Activated B cell treated with CpG ODN at 0.5 μM for 24 hours (primary cell): ENCODE results near the gene RCAN2. TPM values are rescaled to one million over a fixed set of nuclear protein-coding genes. Genes with fewer than 3 reads are reported as not detected.

Experiments
- ATAC-seq: fragments of 200-7000 bp; cut with Tn5 transposase; one replicate; pipeline ENCODE4 v1.10.0; 2021; ENCODE audit warnings: low read depth, mild to moderate bottlenecking, moderate library complexity
- CTCF ChIA-PET: fragments of 350-600 bp; sonication (Branson Sonifier 250); formaldehyde crosslinking; loops from one replicate; lab custom pipeline; 2021; ENCODE audit warnings: antibody characterized with exemption; lab: Charles Lee
- POLR2A ChIA-PET: fragments of 350-600 bp; sonication (Branson Sonifier 250); formaldehyde crosslinking; loops from one replicate; lab custom pipeline; 2021; ENCODE audit warnings: antibody characterized with exemption; lab: Charles Lee
- DNase-seq: peaks from one replicate; pipeline ENCODE4 v3.0.0; 2022
- H3K27ac Mint-ChIP-seq: one replicate; pipeline ENCODE4 v1.8.0; 2020; ENCODE audit warnings: mixed read lengths
- H3K27me3 Mint-ChIP-seq: one replicate; pipeline ENCODE4 v1.8.0; 2021; ENCODE audit warnings: mixed read lengths
- H3K36me3 Mint-ChIP-seq: one replicate; pipeline ENCODE4 v1.8.0; 2021; ENCODE audit warnings: low read depth, mixed read lengths
- H3K4me1 Mint-ChIP-seq: one replicate; pipeline ENCODE4 v1.8.0; 2021; ENCODE audit warnings: mixed read lengths
- H3K4me3 Mint-ChIP-seq: one replicate; pipeline ENCODE4 v1.8.0; 2020; ENCODE audit warnings: mild to moderate bottlenecking, mixed read lengths
- H3K9me3 Mint-ChIP-seq: one replicate; pipeline ENCODE4 v1.8.0; 2020; ENCODE audit warnings: mixed read lengths
- CTCF ChIP-seq: fragments of 200-600 bp; IDR thresholded peaks from one replicate; pipeline ENCODE4 v1.8.0; 2022; ENCODE audit warnings: antibody characterized with exemption, mild to moderate bottlenecking
- intact Hi-C: fragments of 100-400 bp; cut with micrococcal nuclease; formaldehyde crosslinking; loops from one replicate; pipeline ENCODE4 v1.15.1; 2024
- total RNA-seq: library from RNA; stranded (reverse); gene quantifications from 2 replicates; pipeline ENCODE4 v1.2.3, GENCODE V29; 2022

The RCAN2 gene
- total RNA-seq, 1 donor from 2014 or later = not detected

- H3K27ac Mint-ChIP-seq = no peak overlapping the region
- ChIA-PET CTCF (no interaction called here), POLR2A (no interaction called here)
- no peak overlapping the region for H3K4me3 Mint-ChIP-seq
- H3K4me1 Mint-ChIP-seq = no peaks in the 10 kb centered on the region
- no peaks in the 10 kb centered on the region for H3K36me3 Mint-ChIP-seq
- H3K9me3 Mint-ChIP-seq = no peaks in the 10 kb centered on the region
- no peak for TF ChIP-seq CTCF
- DNase-seq (no peak), ATAC-seq (no peak)
- intact Hi-C loops = no loop called here
- H3K27me3 Mint-ChIP-seq = peaks cover 4% of the 10 kb centered on the region
Measured at GRCh38 chr6:46267515-46267914, 223.7 kb downstream of the RCAN2 start.

- CTCF ChIA-PET = no interaction called here
- peaks cover 9% of the 10 kb centered on the region for H3K27me3 Mint-ChIP-seq
- no peak for ATAC-seq
- TF ChIP-seq CTCF = no peak
- no peaks in the 10 kb centered on the region for H3K4me1 Mint-ChIP-seq
- intact Hi-C loops = no loop called here
- H3K27ac Mint-ChIP-seq = no peak overlapping the region
- DNase-seq = no peak
- no peaks in the 10 kb centered on the region for H3K36me3 Mint-ChIP-seq
- POLR2A ChIA-PET = no interaction called here
- no peaks in the 10 kb centered on the region for H3K9me3 Mint-ChIP-seq
- H3K4me3 Mint-ChIP-seq = no peak overlapping the region
Measured at GRCh38 chr6:46265373-46265772, 225.9 kb downstream of the RCAN2 start.

GRCh38 chr6:46263707-46264086 lies 227.6 kb downstream of the RCAN2 start:
- ChIA-PET CTCF (no interaction called here), POLR2A (interaction anchor here (0.7 kb wide), 1 partner anchor 623 kb away, joined by 3 read pairs; no protein-coding TSS in a partner anchor)
- intact Hi-C loops = no loop called here
- no peak overlapping the region for H3K27ac Mint-ChIP-seq
- H3K27me3 Mint-ChIP-seq = peaks cover 9% of the 10 kb centered on the region
- no peaks in the 10 kb centered on the region for H3K36me3 Mint-ChIP-seq
- DNase-seq = no peak
- no peaks in the 10 kb centered on the region for H3K4me1 Mint-ChIP-seq
- no peak for ATAC-seq
- no peak for TF ChIP-seq CTCF
- H3K9me3 Mint-ChIP-seq = no peaks in the 10 kb centered on the region
- H3K4me3 Mint-ChIP-seq = no peak overlapping the region

GRCh38 chr6:46262928-46263706 lies 228.1 kb downstream of the RCAN2 start:
- Mint-ChIP-seq H3K27ac (no peak overlapping the region), H3K36me3 (no peaks in the 10 kb centered on the region), H3K4me1 (no peaks in the 10 kb centered on the region), H3K4me3 (no peak overlapping the region), H3K27me3 (peaks cover 9% of the 10 kb centered on the region), H3K9me3 (no peaks in the 10 kb centered on the region)
- TF ChIP-seq CTCF = no peak
- CTCF ChIA-PET = no interaction called here
- POLR2A ChIA-PET = no interaction called here
- no peak for ATAC-seq
- DNase-seq = no peak
- intact Hi-C loops = no loop called here

- Mint-ChIP-seq H3K36me3 (no peaks in the 10 kb centered on the region), H3K27me3 (peaks cover 5% of the 10 kb centered on the region), H3K27ac (no peak overlapping the region), H3K4me1 (no peaks in the 10 kb centered on the region), H3K4me3 (no peak overlapping the region), H3K9me3 (peaks cover 3% of the 10 kb centered on the region)
- no peak for ATAC-seq
- no peak for DNase-seq
- ChIA-PET POLR2A (no interaction called here), CTCF (no interaction called here)
- no peak for TF ChIP-seq CTCF
- intact Hi-C loops = no loop called here
Measured at GRCh38 chr6:46258249-46258648, 233.0 kb downstream of the RCAN2 start.
